GM23338 (cell line): ENCODE measurements around the gene STPG1. TPM values are rescaled to one million over a fixed set of nuclear protein-coding genes. Genes with fewer than 3 reads are reported as not detected.

Experiments
- ATAC-seq: fragments of 200-7000 bp; cut with Tn5 transposase; 3 replicates; pipeline ENCODE4 v1.9.1; 2020
- DNase-seq: peaks from one replicate; pipeline ENCODE4 v3.0.0-alpha.2; 2015; ENCODE audit warnings: low spot score
- H2AFZ ChIP-seq: fragments of 200-600 bp; sonication (generic); 2 replicates; pipeline ENCODE4 v1.8.0; 2016; ENCODE audit warnings: antibody characterized with exemption, mild to moderate bottlenecking, moderate library complexity
- H3F3A ChIP-seq: fragments of 200-600 bp; sonication (generic); replicated peaks from 2 replicates; pipeline ENCODE4 v1.8.0; 2017; ENCODE audit warnings: antibody characterized with exemption, mixed run types, low read depth
- H3K27ac ChIP-seq: fragments of 200-600 bp; sonication (generic); 2 replicates; pipeline ENCODE4 v1.6.1; 2016; ENCODE audit warnings: low read depth
- H3K27me3 ChIP-seq: fragments of 200-600 bp; sonication (generic); 2 replicates; pipeline ENCODE4 v1.8.0; 2016; ENCODE audit warnings: mild to moderate bottlenecking, mixed run types, moderate library complexity; ENCODE audit not compliant: insufficient read depth
- H3K36me3 ChIP-seq: fragments of 200-600 bp; sonication (generic); 2 replicates; pipeline ENCODE4 v1.8.0; 2016; ENCODE audit warnings: mild to moderate bottlenecking; ENCODE audit not compliant: insufficient read depth
- H3K4me1 ChIP-seq: fragments of 200-600 bp; sonication (generic); 2 replicates; pipeline ENCODE4 v1.8.0; 2016; ENCODE audit warnings: mild to moderate bottlenecking, moderate library complexity; ENCODE audit not compliant: insufficient read depth
- H3K4me2 ChIP-seq: fragments of 200-600 bp; sonication (generic); 2 replicates; pipeline ENCODE4 v1.7.1; 2017; ENCODE audit warnings: mixed run types
- H3K4me3 ChIP-seq: fragments of 200-600 bp; sonication (generic); 2 replicates; pipeline ENCODE4 v1.6.1; 2016; ENCODE audit warnings: mixed run types
- H3K79me2 ChIP-seq: fragments of 200-600 bp; sonication (generic); replicated peaks from 2 replicates; pipeline ENCODE4 v1.8.0; 2017; ENCODE audit warnings: mild to moderate bottlenecking; ENCODE audit not compliant: insufficient read depth
- H3K9me2 ChIP-seq: fragments of 200-600 bp; sonication (generic); 2 replicates; pipeline ENCODE4 v1.8.0; 2017; ENCODE audit not compliant: insufficient read depth
- H4K20me1 ChIP-seq: fragments of 200-600 bp; sonication (generic); replicated peaks from 2 replicates; pipeline ENCODE4 v1.8.0; 2017; ENCODE audit warnings: mild to moderate bottlenecking; ENCODE audit not compliant: insufficient read depth
- H3K27ac Mint-ChIP-seq: 2 replicates; pipeline ENCODE4 v1.8.0; 2020; ENCODE audit warnings: inconsistent platforms, mild to moderate bottlenecking, moderate library complexity, mixed read lengths
- H3K27me3 Mint-ChIP-seq: 3 replicates; pipeline ENCODE4 v1.8.0; 2022; ENCODE audit warnings: low read depth, mild to moderate bottlenecking, moderate library complexity, mixed read lengths, inconsistent platforms; ENCODE audit not compliant: insufficient read depth, poor library complexity
- H3K36me3 Mint-ChIP-seq: 3 replicates; pipeline ENCODE4 v1.8.0; 2021; ENCODE audit warnings: low read depth, mild to moderate bottlenecking, inconsistent platforms, moderate library complexity, mixed read lengths
- H3K4me1 Mint-ChIP-seq: 3 replicates; pipeline ENCODE4 v1.8.0; 2020; ENCODE audit warnings: mild to moderate bottlenecking, inconsistent platforms, mixed read lengths
- H3K4me3 Mint-ChIP-seq: 3 replicates; pipeline ENCODE4 v1.8.0; 2021; ENCODE audit warnings: moderate library complexity, mild to moderate bottlenecking, inconsistent platforms, mixed read lengths
- H3K9me3 Mint-ChIP-seq: 3 replicates; pipeline ENCODE4 v1.8.0; 2020; ENCODE audit warnings: moderate library complexity, mild to moderate bottlenecking, inconsistent platforms, mixed read lengths
- CREB1 ChIP-seq: fragments of 250-450 bp; sonication (Bioruptor Pico); IDR thresholded peaks from 2 replicates; pipeline ENCODE4 v1.5.0; 2020; ENCODE audit warnings: low read depth, mild to moderate bottlenecking, moderate library complexity
- EZH2phosphoT487 ChIP-seq: fragments of 200-600 bp; sonication (generic); IDR thresholded peaks from one replicate; pipeline ENCODE4 v1.8.1; 2018; ENCODE audit warnings: antibody characterized with exemption; ENCODE audit not compliant: unreplicated experiment
- POLR2AphosphoS5 ChIP-seq: IDR thresholded peaks from 2 replicates; pipeline ENCODE4 v1.6.1; 2016; ENCODE audit warnings: antibody characterized with exemption, low read depth
- polyA plus RNA-seq: library from polyadenylated mRNA; unstranded; fragments of >200 nt; fragmentation: Nextera tagmentation; extraction: Ambion mirVana; gene quantifications from 2 replicates; pipeline ENCODE4 v1.2.1, GENCODE V29; 2016
- total RNA-seq: library from RNA; depleted of rRNA; stranded (reverse); fragments of >200 nt; shearing (Covaris generic); gene quantifications from 2 replicates; pipeline ENCODE4 v1.2.3, GENCODE V29; 2014; rRNA removed
- TF ChIP-seq, protein P1 (sequence below): IDR thresholded peaks from 2 replicates; pipeline ENCODE4 v1.6.1; 2016; ENCODE audit warnings: antibody characterized with exemption
- TF ChIP-seq, protein P2 (sequence below): fragments of 250-450 bp; sonication (Bioruptor Pico); IDR thresholded peaks from 2 replicates; pipeline ENCODE4 v1.5.0; 2020; ENCODE audit warnings: mild to moderate bottlenecking, moderate library complexity
- TF ChIP-seq, protein P3 (sequence below), 2 experiments: fragments of 200-600 bp in 1 of 2; sonication (generic) in 1 of 2; conservative IDR thresholded peaks; 2 replicates each; pipeline versions ENCODE4 v1.5.1 to v1.6.1; 2016 to 2017; ENCODE audit warnings: antibody characterized with exemption in 2 of 2, low read depth in 2 of 2, mild to moderate bottlenecking in 2 of 2, moderate library complexity in 1 of 2

STPG1 gene
- total and polyA plus RNA-seq, 2 experiments from 2014 or later, result 8.2 to 11.4 TPM

DNA sequence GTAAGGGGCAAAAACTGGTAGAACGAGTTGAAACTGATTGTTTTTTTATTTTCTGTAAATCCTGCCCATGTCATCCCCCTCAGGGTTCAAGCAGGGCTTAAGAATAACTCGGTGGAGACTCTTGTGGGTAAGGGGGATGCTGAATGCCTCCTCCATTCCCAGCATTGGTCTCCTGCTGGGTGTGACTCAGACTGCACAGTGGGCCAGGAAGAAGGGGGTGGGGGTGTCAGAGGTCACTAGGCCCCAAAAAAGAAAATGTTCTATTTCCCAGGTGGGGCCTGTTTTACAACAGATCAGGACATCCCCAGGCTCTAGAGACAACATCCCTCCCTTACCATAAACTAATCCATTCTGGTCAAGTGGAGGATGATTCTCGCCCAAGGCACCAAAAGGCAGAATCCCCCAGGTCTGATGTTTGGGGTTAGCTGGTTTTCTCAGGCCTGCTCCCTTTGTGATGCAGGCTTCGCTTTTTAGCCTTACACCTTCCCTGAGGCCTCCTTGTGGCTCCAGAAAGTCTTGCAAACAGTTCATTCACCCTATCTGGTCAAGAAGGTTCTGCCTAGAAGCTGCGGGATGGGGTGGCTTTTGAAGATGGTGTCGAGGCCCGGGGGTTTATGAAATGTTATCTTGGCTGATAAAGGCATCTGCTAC, 105.1 kb downstream of the STPG1 start:
- TF ChIP-seq, protein P1, sequence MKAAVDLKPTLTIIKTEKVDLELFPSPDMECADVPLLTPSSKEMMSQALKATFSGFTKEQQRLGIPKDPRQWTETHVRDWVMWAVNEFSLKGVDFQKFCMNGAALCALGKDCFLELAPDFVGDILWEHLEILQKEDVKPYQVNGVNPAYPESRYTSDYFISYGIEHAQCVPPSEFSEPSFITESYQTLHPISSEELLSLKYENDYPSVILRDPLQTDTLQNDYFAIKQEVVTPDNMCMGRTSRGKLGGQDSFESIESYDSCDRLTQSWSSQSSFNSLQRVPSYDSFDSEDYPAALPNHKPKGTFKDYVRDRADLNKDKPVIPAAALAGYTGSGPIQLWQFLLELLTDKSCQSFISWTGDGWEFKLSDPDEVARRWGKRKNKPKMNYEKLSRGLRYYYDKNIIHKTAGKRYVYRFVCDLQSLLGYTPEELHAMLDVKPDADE, result peak; percentile 12; the same call in 1 of the 2 replicates
- TF ChIP-seq EZH2phosphoT487 (no peak), POLR2AphosphoS5 (no peak), CREB1 (CRISPR knock-in tag) (peak; percentile 35; the same call in 1 of the 2 replicates)
- TF ChIP-seq, protein P2, sequence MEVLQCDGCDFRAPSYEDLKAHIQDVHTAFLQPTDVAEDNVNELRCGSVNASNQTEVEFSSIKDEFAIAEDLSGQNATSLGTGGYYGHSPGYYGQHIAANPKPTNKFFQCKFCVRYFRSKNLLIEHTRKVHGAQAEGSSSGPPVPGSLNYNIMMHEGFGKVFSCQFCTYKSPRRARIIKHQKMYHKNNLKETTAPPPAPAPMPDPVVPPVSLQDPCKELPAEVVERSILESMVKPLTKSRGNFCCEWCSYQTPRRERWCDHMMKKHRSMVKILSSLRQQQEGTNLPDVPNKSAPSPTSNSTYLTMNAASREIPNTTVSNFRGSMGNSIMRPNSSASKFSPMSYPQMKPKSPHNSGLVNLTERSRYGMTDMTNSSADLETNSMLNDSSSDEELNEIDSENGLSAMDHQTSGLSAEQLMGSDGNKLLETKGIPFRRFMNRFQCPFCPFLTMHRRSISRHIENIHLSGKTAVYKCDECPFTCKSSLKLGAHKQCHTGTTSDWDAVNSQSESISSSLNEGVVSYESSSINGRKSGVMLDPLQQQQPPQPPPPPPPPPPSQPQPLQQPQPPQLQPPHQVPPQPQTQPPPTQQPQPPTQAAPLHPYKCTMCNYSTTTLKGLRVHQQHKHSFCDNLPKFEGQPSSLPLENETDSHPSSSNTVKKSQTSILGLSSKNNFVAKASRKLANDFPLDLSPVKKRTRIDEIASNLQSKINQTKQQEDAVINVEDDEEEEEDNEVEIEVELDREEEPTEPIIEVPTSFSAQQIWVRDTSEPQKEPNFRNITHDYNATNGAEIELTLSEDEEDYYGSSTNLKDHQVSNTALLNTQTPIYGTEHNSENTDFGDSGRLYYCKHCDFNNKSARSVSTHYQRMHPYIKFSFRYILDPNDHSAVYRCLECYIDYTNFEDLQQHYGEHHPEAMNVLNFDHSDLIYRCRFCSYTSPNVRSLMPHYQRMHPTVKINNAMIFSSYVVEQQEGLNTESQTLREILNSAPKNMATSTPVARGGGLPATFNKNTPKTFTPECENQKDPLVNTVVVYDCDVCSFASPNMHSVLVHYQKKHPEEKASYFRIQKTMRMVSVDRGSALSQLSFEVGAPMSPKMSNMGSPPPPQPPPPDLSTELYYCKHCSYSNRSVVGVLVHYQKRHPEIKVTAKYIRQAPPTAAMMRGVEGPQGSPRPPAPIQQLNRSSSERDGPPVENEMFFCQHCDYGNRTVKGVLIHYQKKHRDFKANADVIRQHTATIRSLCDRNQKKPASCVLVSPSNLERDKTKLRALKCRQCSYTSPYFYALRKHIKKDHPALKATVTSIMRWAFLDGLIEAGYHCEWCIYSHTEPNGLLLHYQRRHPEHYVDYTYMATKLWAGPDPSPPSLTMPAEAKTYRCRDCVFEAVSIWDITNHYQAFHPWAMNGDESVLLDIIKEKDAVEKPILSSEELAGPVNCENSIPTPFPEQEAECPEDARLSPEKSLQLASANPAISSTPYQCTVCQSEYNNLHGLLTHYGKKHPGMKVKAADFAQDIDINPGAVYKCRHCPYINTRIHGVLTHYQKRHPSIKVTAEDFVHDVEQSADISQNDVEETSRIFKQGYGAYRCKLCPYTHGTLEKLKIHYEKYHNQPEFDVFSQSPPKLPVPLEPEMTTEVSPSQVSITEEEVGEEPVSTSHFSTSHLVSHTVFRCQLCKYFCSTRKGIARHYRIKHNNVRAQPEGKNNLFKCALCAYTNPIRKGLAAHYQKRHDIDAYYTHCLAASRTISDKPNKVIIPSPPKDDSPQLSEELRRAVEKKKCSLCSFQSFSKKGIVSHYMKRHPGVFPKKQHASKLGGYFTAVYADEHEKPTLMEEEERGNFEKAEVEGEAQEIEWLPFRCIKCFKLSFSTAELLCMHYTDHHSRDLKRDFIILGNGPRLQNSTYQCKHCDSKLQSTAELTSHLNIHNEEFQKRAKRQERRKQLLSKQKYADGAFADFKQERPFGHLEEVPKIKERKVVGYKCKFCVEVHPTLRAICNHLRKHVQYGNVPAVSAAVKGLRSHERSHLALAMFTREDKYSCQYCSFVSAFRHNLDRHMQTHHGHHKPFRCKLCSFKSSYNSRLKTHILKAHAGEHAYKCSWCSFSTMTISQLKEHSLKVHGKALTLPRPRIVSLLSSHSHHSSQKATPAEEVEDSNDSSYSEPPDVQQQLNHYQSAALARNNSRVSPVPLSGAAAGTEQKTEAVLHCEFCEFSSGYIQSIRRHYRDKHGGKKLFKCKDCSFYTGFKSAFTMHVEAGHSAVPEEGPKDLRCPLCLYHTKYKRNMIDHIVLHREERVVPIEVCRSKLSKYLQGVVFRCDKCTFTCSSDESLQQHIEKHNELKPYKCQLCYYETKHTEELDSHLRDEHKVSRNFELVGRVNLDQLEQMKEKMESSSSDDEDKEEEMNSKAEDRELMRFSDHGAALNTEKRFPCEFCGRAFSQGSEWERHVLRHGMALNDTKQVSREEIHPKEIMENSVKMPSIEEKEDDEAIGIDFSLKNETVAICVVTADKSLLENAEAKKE (CRISPR knock-in tag), result peak; percentile 91
- TF ChIP-seq, protein P3, sequence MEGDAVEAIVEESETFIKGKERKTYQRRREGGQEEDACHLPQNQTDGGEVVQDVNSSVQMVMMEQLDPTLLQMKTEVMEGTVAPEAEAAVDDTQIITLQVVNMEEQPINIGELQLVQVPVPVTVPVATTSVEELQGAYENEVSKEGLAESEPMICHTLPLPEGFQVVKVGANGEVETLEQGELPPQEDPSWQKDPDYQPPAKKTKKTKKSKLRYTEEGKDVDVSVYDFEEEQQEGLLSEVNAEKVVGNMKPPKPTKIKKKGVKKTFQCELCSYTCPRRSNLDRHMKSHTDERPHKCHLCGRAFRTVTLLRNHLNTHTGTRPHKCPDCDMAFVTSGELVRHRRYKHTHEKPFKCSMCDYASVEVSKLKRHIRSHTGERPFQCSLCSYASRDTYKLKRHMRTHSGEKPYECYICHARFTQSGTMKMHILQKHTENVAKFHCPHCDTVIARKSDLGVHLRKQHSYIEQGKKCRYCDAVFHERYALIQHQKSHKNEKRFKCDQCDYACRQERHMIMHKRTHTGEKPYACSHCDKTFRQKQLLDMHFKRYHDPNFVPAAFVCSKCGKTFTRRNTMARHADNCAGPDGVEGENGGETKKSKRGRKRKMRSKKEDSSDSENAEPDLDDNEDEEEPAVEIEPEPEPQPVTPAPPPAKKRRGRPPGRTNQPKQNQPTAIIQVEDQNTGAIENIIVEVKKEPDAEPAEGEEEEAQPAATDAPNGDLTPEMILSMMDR (conservative IDR thresholded peaks at IDR 0.05; ENCODE audit: low read depth in 2 of 2), result peak; percentile 59 to 60
- H3K36me3 ChIP-seq, result no peaks in the 10 kb centered on the region
- peak; percentile 88 for DNase-seq
- H3K4me2 ChIP-seq, result peak overlapping the region; percentile 3; the same call in 1 of the 2 replicates
- Mint-ChIP-seq H3K4me1 (peaks cover 61% of the 10 kb centered on the region), H3K9me3 (no peaks in the 10 kb centered on the region), H3K27me3 (peaks cover 2% of the 10 kb centered on the region), H3K27ac (peak overlapping the region; percentile 77), H3K4me3 (peak overlapping the region; percentile 12; the same call in 1 of the 3 replicates), H3K36me3 (no peaks in the 10 kb centered on the region)
- no peak overlapping the region for H2AFZ ChIP-seq
- H3K27ac ChIP-seq, result peak overlapping the region; percentile 40
- H3K4me1 ChIP-seq, result peaks cover 44% of the 10 kb centered on the region
- H4K20me1 ChIP-seq, result no peaks in the 10 kb centered on the region
- peak; percentile 82 for ATAC-seq
- no peaks in the 10 kb centered on the region for H3K27me3 ChIP-seq
- H3F3A ChIP-seq, result no peaks in the 10 kb centered on the region
- 0 out of 2 replicates have a peak, but pooled peaks cover 3% of the 10 kb centered on the region for H3K9me2 ChIP-seq
- no peak overlapping the region for H3K4me3 ChIP-seq
- H3K79me2 ChIP-seq, result no peaks in the 10 kb centered on the region

Other genes with a start within 250 kb of the STPG1 start
- gene IFNLR1, start 226.5 kb downstream of the STPG1 start, total RNA-seq, result 4.2 and 4.3 TPM in 2 replicates
- gene IFNLR1, start 226.5 kb downstream of the STPG1 start, polyA plus RNA-seq, result 6.2 and 8.9 TPM in 2 replicates
- gene GRHL3, start 94.4 kb downstream of the STPG1 start, total RNA-seq, result 0.93 and 1.1 TPM in 2 replicates
- 0.78 and 1.4 TPM in 2 replicates for gene GRHL3, start 94.4 kb downstream of the STPG1 start, polyA plus RNA-seq
- gene NIPAL3, start 2.0 kb upstream of the STPG1 start, total RNA-seq, result 8.6 and 9.6 TPM in 2 replicates
- 4.6 and 5.5 TPM in 2 replicates for gene NIPAL3, start 2.0 kb upstream of the STPG1 start, polyA plus RNA-seq
- 11.2 and 13.7 TPM in 2 replicates for gene RCAN3, start 89.1 kb upstream of the STPG1 start, total RNA-seq
- gene RCAN3, start 89.1 kb upstream of the STPG1 start, polyA plus RNA-seq, result 8.9 and 9.1 TPM in 2 replicates
- 0.17 and 0.85 TPM in 2 replicates for gene NCMAP, start 142.3 kb upstream of the STPG1 start, total RNA-seq
- 0.12 and 0.23 TPM in 2 replicates for gene NCMAP, start 142.3 kb upstream of the STPG1 start, polyA plus RNA-seq
- 115 and 118 TPM in 2 replicates for gene SRRM1, start 229.5 kb upstream of the STPG1 start, total RNA-seq
- 649 and 666 TPM in 2 replicates for gene SRRM1, start 229.5 kb upstream of the STPG1 start, polyA plus RNA-seq